HEK293T (cell line): ENCODE measurements around the gene EVI5L.

ENCODE experiments used
- CTCF ChIA-PET: fragments of 350-600 bp; formaldehyde crosslinking; extraction: SDS; loops from one replicate; lab custom pipeline; 2021; ENCODE audit warnings: antibody characterized with exemption, inconsistent platforms; lab: Yijun Ruan, JAX
- POLR2A ChIA-PET: fragments of 350-600 bp; formaldehyde crosslinking; extraction: SDS; loops from one replicate; lab custom pipeline; 2020; ENCODE audit warnings: antibody characterized with exemption, inconsistent platforms; lab: Yijun Ruan, JAX
- DNase-seq: peaks from one replicate; pipeline ENCODE4 v3.0.0; 2012; ENCODE audit warnings: mixed read lengths; ENCODE audit errors: extremely low spot score
- ARNT ChIP-seq: fragments of 450-650 bp; IDR thresholded peaks from 2 replicates; pipeline ENCODE4 v1.6.1; 2017; ENCODE audit warnings: mild to moderate bottlenecking
- BHLHE40 ChIP-seq: fragments of 450-650 bp; IDR thresholded peaks from 2 replicates; pipeline ENCODE4 v1.6.1; 2016; ENCODE audit warnings: mild to moderate bottlenecking, moderate library complexity, borderline replicate concordance
- CTBP1 ChIP-seq: fragments of 450-650 bp; IDR thresholded peaks from 2 replicates; pipeline ENCODE4 v1.6.1; 2016; ENCODE audit warnings: borderline replicate concordance
- ELF4 ChIP-seq: fragments of 450-650 bp; IDR thresholded peaks from 2 replicates; pipeline ENCODE4 v1.6.1; 2017; ENCODE audit warnings: antibody characterized with exemption
- FOXA1 ChIP-seq: fragments of 450-650 bp; IDR thresholded peaks from 2 replicates; pipeline ENCODE4 v1.6.1; 2016; ENCODE audit warnings: mild to moderate bottlenecking
- FOXK2 ChIP-seq: fragments of 450-650 bp; IDR thresholded peaks from 2 replicates; pipeline ENCODE4 v1.6.1; 2016; ENCODE audit warnings: mild to moderate bottlenecking
- FOXM1 ChIP-seq: fragments of 450-650 bp; IDR thresholded peaks from 2 replicates; pipeline ENCODE4 v1.6.1; 2017; ENCODE audit warnings: mild to moderate bottlenecking, borderline replicate concordance
- HDGF ChIP-seq: fragments of 450-650 bp; IDR thresholded peaks from 2 replicates; pipeline ENCODE4 v1.6.1; 2017; ENCODE audit warnings: antibody characterized with exemption, borderline replicate concordance
- L3MBTL2 ChIP-seq: fragments of 450-650 bp; conservative IDR thresholded peaks from 2 replicates; pipeline ENCODE4 v1.6.1; 2016; ENCODE audit warnings: mild to moderate bottlenecking
- LEF1 ChIP-seq: fragments of 450-650 bp; IDR thresholded peaks from 2 replicates; pipeline ENCODE4 v1.6.1; 2017; ENCODE audit warnings: mild to moderate bottlenecking, borderline replicate concordance
- NFRKB ChIP-seq: fragments of 450-650 bp; IDR thresholded peaks from 2 replicates; pipeline ENCODE4 v1.6.1; 2016; ENCODE audit warnings: mild to moderate bottlenecking, moderate library complexity
- PKNOX1 ChIP-seq: fragments of 450-650 bp; IDR thresholded peaks from 2 replicates; pipeline ENCODE4 v1.6.1; 2016
- SP1 ChIP-seq: fragments of 450-650 bp; IDR thresholded peaks from 2 replicates; pipeline ENCODE4 v1.6.1; 2017
- SUZ12 ChIP-seq: fragments of 450-650 bp; IDR thresholded peaks from 2 replicates; pipeline ENCODE4 v1.6.1; 2016; ENCODE audit warnings: mild to moderate bottlenecking
- TARDBP ChIP-seq: fragments of 450-650 bp; IDR thresholded peaks from 2 replicates; pipeline ENCODE4 v1.6.1; 2016
- ZNF384 ChIP-seq: fragments of 450-650 bp; IDR thresholded peaks from 2 replicates; pipeline ENCODE4 v1.6.1; 2016

The EVI5L gene

DNA sequence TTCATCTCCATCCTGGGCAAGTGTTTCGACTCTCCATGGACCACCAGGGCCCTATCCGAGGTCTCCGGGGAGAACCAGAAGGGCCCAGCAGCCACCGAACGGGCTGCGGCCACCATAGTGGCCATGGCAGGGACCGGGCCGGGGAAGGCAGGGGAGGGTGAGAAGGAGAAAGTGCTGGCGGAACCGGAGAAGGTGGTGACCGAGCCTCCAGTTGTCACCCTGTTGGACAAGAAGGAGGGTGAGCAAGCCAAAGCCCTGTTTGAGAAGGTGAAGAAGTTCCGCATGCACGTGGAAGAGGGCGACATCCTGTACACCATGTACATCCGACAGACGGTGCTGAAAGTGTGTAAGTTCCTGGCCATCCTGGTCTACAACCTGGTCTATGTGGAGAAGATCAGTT is 68.9 kb downstream of the EVI5L start:
- POLR2A ChIA-PET, result interaction anchor here (1.0 to 1.6 kb wide), 4 partner anchors 10 to 24 kb away, joined by 3 to 7 read pairs (median 4); partner anchors contain the start of genes LRRC8E, PRR36 and SNAPC2
- CTCF ChIA-PET, result interaction anchor here (1.8 kb wide), 1 partner anchor 29 kb away, joined by 6 read pairs; no protein-coding TSS in a partner anchor
- DNase-seq, result no peak

GRCh38 chr19:7899751-7900378 is 69.8 kb downstream of the EVI5L start:
- POLR2A ChIA-PET, result interaction anchor here (1.0 to 2.7 kb wide), 8 partner anchors 11 to 44 kb away, joined by 3 to 14 read pairs (median 4); partner anchors contain the start of genes LRRC8E, PRR36 and SNAPC2
- CTCF ChIA-PET, result interaction anchor here (1.8 kb wide), 1 partner anchor 30 kb away, joined by 6 read pairs; no protein-coding TSS in a partner anchor
- no peak for DNase-seq
- TF ChIP-seq PKNOX1 (no peak), TARDBP (no peak), LEF1 (no peak), FOXA1 (no peak), BHLHE40 (no peak), L3MBTL2 (no peak), ELF4 (no peak), SP1 (no peak), HDGF (no peak), FOXK2 (no peak), ARNT (no peak), SUZ12 (no peak), ZNF384 (no peak), CTBP1 (no peak), NFRKB (no peak), FOXM1 (no peak)

More for the DNA sequence above, 68.9 kb downstream of the EVI5L start:
- TF ChIP-seq FOXM1 (no peak), HDGF (no peak), NFRKB (no peak), TARDBP (no peak), ELF4 (no peak), SUZ12 (no peak), L3MBTL2 (no peak), SP1 (no peak), FOXA1 (no peak), PKNOX1 (no peak), CTBP1 (no peak), LEF1 (no peak), FOXK2 (no peak)

DNA sequence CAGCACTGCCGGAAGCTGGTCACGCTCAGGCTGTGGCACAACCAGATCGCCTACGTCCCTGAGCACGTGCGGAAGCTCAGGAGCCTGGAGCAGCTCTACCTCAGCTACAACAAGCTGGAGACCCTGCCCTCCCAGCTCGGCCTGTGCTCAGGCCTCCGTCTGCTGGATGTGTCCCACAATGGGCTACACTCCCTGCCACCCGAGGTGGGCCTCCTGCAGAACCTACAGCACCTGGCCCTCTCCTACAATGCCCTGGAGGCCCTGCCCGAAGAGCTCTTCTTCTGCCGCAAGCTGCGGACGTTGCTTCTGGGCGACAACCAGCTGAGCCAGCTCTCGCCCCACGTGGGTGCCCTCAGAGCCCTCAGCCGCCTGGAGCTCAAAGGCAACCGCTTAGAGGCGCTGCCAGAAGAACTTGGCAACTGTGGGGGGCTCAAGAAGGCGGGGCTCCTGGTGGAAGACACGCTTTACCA is 70.4 kb downstream of the EVI5L start:
- POLR2A ChIA-PET, result interaction anchor here (1.0 to 2.7 kb wide), 9 partner anchors 12 to 43 kb away, joined by 3 to 14 read pairs (median 5); partner anchors contain the start of genes LRRC8E, PRR36 and SNAPC2
- CTCF ChIA-PET, result interaction anchor here (1.8 kb wide), 1 partner anchor 31 kb away, joined by 6 read pairs; no protein-coding TSS in a partner anchor
- no peak for DNase-seq
- TF ChIP-seq NFRKB (no peak), ARNT (no peak), SUZ12 (no peak), ZNF384 (no peak), FOXK2 (no peak), FOXA1 (no peak), LEF1 (no peak), ELF4 (no peak), FOXM1 (no peak)

DNA sequence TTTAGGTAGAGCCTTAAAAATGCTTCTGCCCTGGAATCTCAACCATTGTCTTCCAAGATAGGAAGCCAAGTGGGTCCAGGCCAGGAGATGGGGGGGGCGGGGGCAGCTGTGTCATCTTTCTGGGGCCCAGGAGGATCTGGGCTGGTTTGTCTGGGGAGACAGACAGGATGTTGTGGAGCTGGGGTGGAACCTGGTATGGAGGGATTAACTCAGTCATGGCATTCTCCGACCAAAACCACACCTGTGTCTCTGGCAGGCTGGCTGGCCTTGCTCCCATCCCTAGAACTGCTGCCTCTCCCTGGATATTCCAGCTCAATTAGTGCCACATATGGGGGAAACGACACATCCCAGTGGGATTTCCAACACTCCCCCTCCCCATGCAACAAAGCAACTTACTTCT is 70.9 kb downstream of the EVI5L start:
- no peak for TF ChIP-seq ELF4
- no peak for TF ChIP-seq CTBP1
- TF ChIP-seq BHLHE40, result no peak
- no peak for TF ChIP-seq FOXK2
- TF ChIP-seq ZNF384, result no peak
- TF ChIP-seq FOXA1, result no peak
- no peak for TF ChIP-seq FOXM1
- no peak for TF ChIP-seq HDGF
- no peak for TF ChIP-seq PKNOX1
- ChIA-PET CTCF (interaction anchor here (1.8 kb wide), 1 partner anchor 31 kb away, joined by 6 read pairs; no protein-coding TSS in a partner anchor), POLR2A (interaction anchor here (1.0 to 2.7 kb wide), 7 partner anchors 12 to 43 kb away, joined by 3 to 14 read pairs (median 6); partner anchors contain the start of genes LRRC8E and SNAPC2)
- no peak for DNase-seq

- ChIA-PET POLR2A (interaction anchor here (0.8 to 2.7 kb wide), 5 partner anchors 13 to 28 kb away, joined by 3 to 14 read pairs (median 6); partner anchors contain the start of genes LRRC8E and SNAPC2), CTCF (interaction anchor here (0.7 kb wide), 1 partner anchor 32 kb away, joined by 3 read pairs; no protein-coding TSS in a partner anchor)
- no peak for DNase-seq
- TF ChIP-seq ZNF384 (no peak), NFRKB (no peak), ARNT (no peak), CTBP1 (no peak), L3MBTL2 (no peak), FOXM1 (no peak), SP1 (no peak), FOXK2 (no peak), ELF4 (no peak), TARDBP (no peak), BHLHE40 (no peak), SUZ12 (no peak), FOXA1 (no peak), LEF1 (no peak), HDGF (no peak), PKNOX1 (no peak)
These were observed 71.3 kb downstream of the EVI5L start for GRCh38 chr19:7901337-7901736.
